ENCODE measurements around the gene TSSK3.

DNA sequence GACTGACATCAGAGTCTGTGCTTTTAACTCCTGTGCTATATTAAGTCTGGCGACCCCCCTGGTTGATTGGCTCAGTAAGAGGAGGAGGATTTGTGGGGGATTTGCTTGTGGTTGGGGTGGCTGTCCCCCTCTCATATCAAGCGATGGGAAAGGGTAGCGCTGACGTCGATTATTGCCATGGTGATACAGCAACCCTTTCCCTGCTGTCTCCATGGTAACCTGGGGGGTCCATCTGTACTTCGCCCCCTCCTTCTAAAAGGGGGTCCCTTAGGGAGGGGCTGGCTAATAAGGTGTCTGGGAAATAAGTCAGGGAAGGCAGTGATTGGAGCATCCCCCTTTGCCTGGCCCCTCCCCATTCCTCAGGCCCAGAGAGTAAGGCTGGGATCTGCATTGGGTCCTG lies 4.7 kb upstream of the TSSK3 start:
- TF ChIP-seq, protein P1, sequence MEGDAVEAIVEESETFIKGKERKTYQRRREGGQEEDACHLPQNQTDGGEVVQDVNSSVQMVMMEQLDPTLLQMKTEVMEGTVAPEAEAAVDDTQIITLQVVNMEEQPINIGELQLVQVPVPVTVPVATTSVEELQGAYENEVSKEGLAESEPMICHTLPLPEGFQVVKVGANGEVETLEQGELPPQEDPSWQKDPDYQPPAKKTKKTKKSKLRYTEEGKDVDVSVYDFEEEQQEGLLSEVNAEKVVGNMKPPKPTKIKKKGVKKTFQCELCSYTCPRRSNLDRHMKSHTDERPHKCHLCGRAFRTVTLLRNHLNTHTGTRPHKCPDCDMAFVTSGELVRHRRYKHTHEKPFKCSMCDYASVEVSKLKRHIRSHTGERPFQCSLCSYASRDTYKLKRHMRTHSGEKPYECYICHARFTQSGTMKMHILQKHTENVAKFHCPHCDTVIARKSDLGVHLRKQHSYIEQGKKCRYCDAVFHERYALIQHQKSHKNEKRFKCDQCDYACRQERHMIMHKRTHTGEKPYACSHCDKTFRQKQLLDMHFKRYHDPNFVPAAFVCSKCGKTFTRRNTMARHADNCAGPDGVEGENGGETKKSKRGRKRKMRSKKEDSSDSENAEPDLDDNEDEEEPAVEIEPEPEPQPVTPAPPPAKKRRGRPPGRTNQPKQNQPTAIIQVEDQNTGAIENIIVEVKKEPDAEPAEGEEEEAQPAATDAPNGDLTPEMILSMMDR (IDR thresholded peaks at IDR 0.05), result no peak
- TF ChIP-seq EZH2 (IDR thresholded peaks at IDR 0.05; ENCODE audit: borderline replicate concordance, insufficient read depth, low read depth, low read length, poor library complexity, severe bottlenecking), result no peak

Data from B cell (primary cell).